Upper lobe of left lung (tissue), 4 donors: Measurements from ENCODE around the gene SYT14.

Source experiments
- POLR2A ChIP-seq, 4 donors: fragments of 450-650 bp; IDR thresholded peaks; one replicate each; pipeline ENCODE4 v1.5.1; 2016 to 2017; ENCODE audit warnings: antibody characterized with exemption in 4 of 4, mild to moderate bottlenecking in 2 of 4
- TF ChIP-seq, protein P1 (sequence below), 6 experiments: fragments of 450-650 bp in 4 of 6; fragments of 200-600 bp in 2 of 6; sonication (generic) in 2 of 6; IDR thresholded peaks; one replicate each; pipeline ENCODE4 v1.5.1; 2016 to 2019; ENCODE audit warnings: antibody characterized with exemption in 6 of 6

DNA sequence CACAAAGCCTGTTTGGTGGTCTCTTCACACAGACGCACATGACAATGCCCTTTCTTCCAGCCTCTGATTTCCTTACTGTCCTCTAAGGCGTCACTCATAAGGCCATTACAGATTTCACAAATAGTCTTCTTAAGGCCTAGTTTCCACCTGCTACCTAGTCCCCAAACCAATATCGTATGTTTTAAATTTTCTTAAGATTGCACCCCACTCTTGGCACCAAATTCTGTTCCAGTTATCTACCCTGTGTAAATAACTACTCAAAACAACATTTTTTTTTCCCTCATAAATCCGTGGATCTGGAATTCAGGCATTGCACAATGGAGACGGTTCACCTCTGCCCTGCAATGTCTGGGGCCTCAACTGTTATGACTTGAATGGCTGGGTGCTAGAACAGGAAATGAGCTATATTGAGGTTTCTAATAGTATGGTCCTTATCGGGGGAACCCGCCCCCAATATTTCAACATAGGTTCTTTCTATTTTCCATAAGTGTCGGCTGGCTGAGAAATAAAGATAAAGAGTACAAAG, 257.7 kb downstream of the SYT14 start:
- TF ChIP-seq, protein P1, sequence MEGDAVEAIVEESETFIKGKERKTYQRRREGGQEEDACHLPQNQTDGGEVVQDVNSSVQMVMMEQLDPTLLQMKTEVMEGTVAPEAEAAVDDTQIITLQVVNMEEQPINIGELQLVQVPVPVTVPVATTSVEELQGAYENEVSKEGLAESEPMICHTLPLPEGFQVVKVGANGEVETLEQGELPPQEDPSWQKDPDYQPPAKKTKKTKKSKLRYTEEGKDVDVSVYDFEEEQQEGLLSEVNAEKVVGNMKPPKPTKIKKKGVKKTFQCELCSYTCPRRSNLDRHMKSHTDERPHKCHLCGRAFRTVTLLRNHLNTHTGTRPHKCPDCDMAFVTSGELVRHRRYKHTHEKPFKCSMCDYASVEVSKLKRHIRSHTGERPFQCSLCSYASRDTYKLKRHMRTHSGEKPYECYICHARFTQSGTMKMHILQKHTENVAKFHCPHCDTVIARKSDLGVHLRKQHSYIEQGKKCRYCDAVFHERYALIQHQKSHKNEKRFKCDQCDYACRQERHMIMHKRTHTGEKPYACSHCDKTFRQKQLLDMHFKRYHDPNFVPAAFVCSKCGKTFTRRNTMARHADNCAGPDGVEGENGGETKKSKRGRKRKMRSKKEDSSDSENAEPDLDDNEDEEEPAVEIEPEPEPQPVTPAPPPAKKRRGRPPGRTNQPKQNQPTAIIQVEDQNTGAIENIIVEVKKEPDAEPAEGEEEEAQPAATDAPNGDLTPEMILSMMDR (IDR thresholded peaks at IDR 0.05): no peak
- no peak for TF ChIP-seq POLR2A (IDR thresholded peaks at IDR 0.05)
